CD4-positive, alpha-beta T cell treated with Interleukin-6 for 4 hours (primary cell): Measurements from ENCODE around the gene SMAD3.
A peak's percentile ranks its signal among the peaks of the same experiment; 100 is the strongest.

ENCODE experiments used
- DNase-seq: peaks from one replicate; pipeline ENCODE4 v3.0.0-alpha.2; 2020; ENCODE audit warnings: mixed read lengths

SMAD3 gene

GRCh38 chr15:67202991-67203390 lies 137.6 kb downstream of the SMAD3 start:
- no peak for DNase-seq

- DNase-seq: no peak
Measured at GRCh38 chr15:67207555-67208207, 142.3 kb downstream of the SMAD3 start.

GRCh38 chr15:67208396-67208795 lies 143.0 kb downstream of the SMAD3 start:
- DNase-seq: no peak

GRCh38 chr15:67210555-67211168 lies 145.3 kb downstream of the SMAD3 start:
- no peak for DNase-seq

- DNase-seq: no peak
Measured at GRCh38 chr15:67212684-67213367, 147.4 kb downstream of the SMAD3 start.

GRCh38 chr15:67215102-67215501 lies 149.7 kb downstream of the SMAD3 start:
- no peak for DNase-seq

GRCh38 chr15:67216859-67217258 lies 151.5 kb downstream of the SMAD3 start:
- no peak for DNase-seq

GRCh38 chr15:67218428-67218827 lies 153.0 kb downstream of the SMAD3 start:
- DNase-seq: no peak

- no peak for DNase-seq
Measured at GRCh38 chr15:67219288-67219687, 153.9 kb downstream of the SMAD3 start.

- no peak for DNase-seq
Measured at GRCh38 chr15:67224889-67225288, 159.5 kb downstream of the SMAD3 start.

- no peak for DNase-seq
Measured at GRCh38 chr15:67225336-67225735, 159.9 kb downstream of the SMAD3 start.

GRCh38 chr15:67227431-67227830 lies 162.0 kb downstream of the SMAD3 start:
- no peak for DNase-seq

GRCh38 chr15:67227846-67228245 lies 162.4 kb downstream of the SMAD3 start:
- no peak for DNase-seq

- no peak for DNase-seq
Measured at GRCh38 chr15:67228286-67228685, 162.9 kb downstream of the SMAD3 start.

GRCh38 chr15:67230504-67230903 lies 165.1 kb downstream of the SMAD3 start:
- no peak for DNase-seq

- DNase-seq: no peak
Measured at GRCh38 chr15:67232591-67232990, 167.2 kb downstream of the SMAD3 start.

- DNase-seq: peak; percentile 50
Measured at GRCh38 chr15:67240235-67241131, 175.1 kb downstream of the SMAD3 start.

- DNase-seq: no peak
Measured at GRCh38 chr15:67241132-67241855, 175.9 kb downstream of the SMAD3 start.

- DNase-seq: no peak
Measured at GRCh38 chr15:67242708-67243111, 177.3 kb downstream of the SMAD3 start.
